GM12891 (cell line): ENCODE results near the gene FHIP1B.

Experiments
- POLR2A ChIP-seq: IDR thresholded peaks from 2 replicates; pipeline ENCODE4 v1.6.1; 2011; ENCODE audit warnings: low read depth, low read length, control low read depth
- POLR2AphosphoS5 ChIP-seq: IDR thresholded peaks from 2 replicates; pipeline ENCODE4 v1.6.1; 2011; ENCODE audit warnings: low read depth, low read length, control low read depth
- SPI1 ChIP-seq: IDR thresholded peaks from 2 replicates; pipeline ENCODE4 v1.6.1; 2011; ENCODE audit warnings: low read depth, low read length, control low read depth
- TAF1 ChIP-seq: IDR thresholded peaks from 2 replicates; pipeline ENCODE4 v1.6.1; 2011; ENCODE audit warnings: low read depth, low read length, control low read depth

GRCh38 chr11:6219359-6219758 is 15.1 kb downstream of the FHIP1B start:
- TF ChIP-seq POLR2A = no peak
- TF ChIP-seq TAF1 = no peak
- no peak for TF ChIP-seq SPI1
- TF ChIP-seq POLR2AphosphoS5 = no peak
